Central memory CD8-positive, alpha-beta T cell (primary cell): Measurements from ENCODE around the gene STON1.

Experiments used
- ATAC-seq: fragments of 150-1000 bp; cut with Tn5 transposase; replicated peaks from 2 replicates; pipeline ENCODE4 v1.10.0; 2022; ENCODE audit warnings: mild to moderate bottlenecking, moderate FRiP score, moderate number of reproducible peaks; ENCODE audit not compliant: poor library complexity, severe bottlenecking; ENCODE audit errors: extremely low read depth
- DNase-seq, 2 donors: peaks; one replicate each; pipeline ENCODE4 v3.0.0; 2021; ENCODE audit warnings: low spot score in 2 of 2
- H3K27ac Mint-ChIP-seq: one replicate; pipeline ENCODE4 v1.8.0; 2022; ENCODE audit warnings: low read depth, mild to moderate bottlenecking, moderate library complexity, mixed read lengths
- H3K27me3 Mint-ChIP-seq: one replicate; pipeline ENCODE4 v1.8.0; 2022; ENCODE audit warnings: mixed read lengths
- H3K36me3 Mint-ChIP-seq: one replicate; pipeline ENCODE4 v1.8.0; 2022; ENCODE audit warnings: mild to moderate bottlenecking, moderate library complexity, mixed read lengths; ENCODE audit not compliant: insufficient read depth
- H3K4me1 Mint-ChIP-seq: one replicate; pipeline ENCODE4 v1.8.0; 2022; ENCODE audit warnings: mixed read lengths
- H3K4me3 Mint-ChIP-seq: one replicate; pipeline ENCODE4 v1.8.0; 2022; ENCODE audit warnings: mild to moderate bottlenecking, moderate library complexity, mixed read lengths
- H3K9me3 Mint-ChIP-seq: one replicate; pipeline ENCODE4 v1.8.0; 2022; ENCODE audit warnings: mixed read lengths

Gene STON1

GRCh38 chr2:48562281-48562680 lies 32.3 kb downstream of the STON1 start:
- Mint-ChIP-seq H3K27me3 (peaks cover 7% of the 10 kb centered on the region), H3K9me3 (no peaks in the 10 kb centered on the region), H3K27ac (no peak overlapping the region), H3K4me3 (no peak overlapping the region), H3K4me1 (no peaks in the 10 kb centered on the region), H3K36me3 (no peaks in the 10 kb centered on the region)
- DNase-seq = no peak
- ATAC-seq = no peak

- no peaks in the 10 kb centered on the region for H3K36me3 Mint-ChIP-seq
- H3K4me3 Mint-ChIP-seq = no peak overlapping the region
- H3K27ac Mint-ChIP-seq = no peak overlapping the region
- H3K27me3 Mint-ChIP-seq = peaks cover 13% of the 10 kb centered on the region
- no peak for DNase-seq
- H3K9me3 Mint-ChIP-seq = no peaks in the 10 kb centered on the region
- no peaks in the 10 kb centered on the region for H3K4me1 Mint-ChIP-seq
- no peak for ATAC-seq
Measured at GRCh38 chr2:48566592-48567310, 36.8 kb downstream of the STON1 start.

- Mint-ChIP-seq H3K36me3 (no peaks in the 10 kb centered on the region), H3K4me1 (no peaks in the 10 kb centered on the region), H3K27ac (no peak overlapping the region), H3K27me3 (peaks cover 13% of the 10 kb centered on the region), H3K9me3 (no peaks in the 10 kb centered on the region), H3K4me3 (no peak overlapping the region)
- ATAC-seq = no peak
- DNase-seq = no peak
Measured at GRCh38 chr2:48567671-48568070, 37.7 kb downstream of the STON1 start.

GRCh38 chr2:48568547-48568946 lies 38.6 kb downstream of the STON1 start:
- ATAC-seq (no peak), DNase-seq (no peak)
- Mint-ChIP-seq H3K27ac (no peak overlapping the region), H3K36me3 (no peaks in the 10 kb centered on the region), H3K4me3 (no peak overlapping the region), H3K9me3 (no peaks in the 10 kb centered on the region), H3K27me3 (peaks cover 13% of the 10 kb centered on the region), H3K4me1 (no peaks in the 10 kb centered on the region)

- Mint-ChIP-seq H3K4me3 (no peak overlapping the region), H3K9me3 (no peaks in the 10 kb centered on the region), H3K36me3 (no peaks in the 10 kb centered on the region), H3K27me3 (peaks cover 13% of the 10 kb centered on the region), H3K4me1 (no peaks in the 10 kb centered on the region), H3K27ac (no peak overlapping the region)
- DNase-seq (no peak), ATAC-seq (no peak)
Measured at GRCh38 chr2:48569433-48569832, 39.5 kb downstream of the STON1 start.

GRCh38 chr2:48572816-48573215 lies 42.9 kb downstream of the STON1 start:
- Mint-ChIP-seq H3K27me3 (peaks cover 7% of the 10 kb centered on the region), H3K9me3 (no peaks in the 10 kb centered on the region), H3K27ac (no peak overlapping the region), H3K36me3 (no peaks in the 10 kb centered on the region), H3K4me3 (no peak overlapping the region), H3K4me1 (no peaks in the 10 kb centered on the region)
- DNase-seq (no peak), ATAC-seq (no peak)

GRCh38 chr2:48574353-48575287 lies 44.7 kb downstream of the STON1 start:
- no peak overlapping the region for H3K4me3 Mint-ChIP-seq
- no peaks in the 10 kb centered on the region for H3K4me1 Mint-ChIP-seq
- DNase-seq (no peak), ATAC-seq (no peak)
- H3K9me3 Mint-ChIP-seq = no peaks in the 10 kb centered on the region
- H3K27me3 Mint-ChIP-seq = no peaks in the 10 kb centered on the region
- no peaks in the 10 kb centered on the region for H3K36me3 Mint-ChIP-seq
- H3K27ac Mint-ChIP-seq = no peak overlapping the region

- H3K27ac Mint-ChIP-seq = no peak overlapping the region
- no peaks in the 10 kb centered on the region for H3K9me3 Mint-ChIP-seq
- H3K36me3 Mint-ChIP-seq = peaks cover 2% of the 10 kb centered on the region
- H3K4me3 Mint-ChIP-seq = no peak overlapping the region
- H3K27me3 Mint-ChIP-seq = no peaks in the 10 kb centered on the region
- DNase-seq (no peak), ATAC-seq (no peak)
- no peaks in the 10 kb centered on the region for H3K4me1 Mint-ChIP-seq
Measured at GRCh38 chr2:48578313-48578712, 48.4 kb downstream of the STON1 start.

GRCh38 chr2:48583961-48584360 lies 54.0 kb downstream of the STON1 start:
- Mint-ChIP-seq H3K4me1 (no peaks in the 10 kb centered on the region), H3K27me3 (no peaks in the 10 kb centered on the region), H3K36me3 (peaks cover 4% of the 10 kb centered on the region), H3K4me3 (no peak overlapping the region), H3K9me3 (no peaks in the 10 kb centered on the region), H3K27ac (no peak overlapping the region)
- no peak for ATAC-seq
- DNase-seq = no peak

GRCh38 chr2:48584551-48584950 lies 54.6 kb downstream of the STON1 start:
- no peak overlapping the region for H3K27ac Mint-ChIP-seq
- no peak overlapping the region for H3K4me3 Mint-ChIP-seq
- no peaks in the 10 kb centered on the region for H3K4me1 Mint-ChIP-seq
- no peaks in the 10 kb centered on the region for H3K9me3 Mint-ChIP-seq
- no peak for DNase-seq
- H3K27me3 Mint-ChIP-seq = no peaks in the 10 kb centered on the region
- no peak for ATAC-seq
- H3K36me3 Mint-ChIP-seq = peaks cover 4% of the 10 kb centered on the region

GRCh38 chr2:48586433-48586832 lies 56.5 kb downstream of the STON1 start:
- H3K4me1 Mint-ChIP-seq = no peaks in the 10 kb centered on the region
- ATAC-seq (no peak), DNase-seq (no peak)

GRCh38 chr2:48587560-48587959 lies 57.6 kb downstream of the STON1 start:
- DNase-seq = no peak
- no peaks in the 10 kb centered on the region for H3K4me1 Mint-ChIP-seq
- no peak overlapping the region for H3K4me3 Mint-ChIP-seq
- no peaks in the 10 kb centered on the region for H3K27me3 Mint-ChIP-seq
- H3K36me3 Mint-ChIP-seq = peaks cover 1% of the 10 kb centered on the region
- H3K9me3 Mint-ChIP-seq = no peaks in the 10 kb centered on the region
- H3K27ac Mint-ChIP-seq = no peak overlapping the region
- ATAC-seq = no peak

More at GRCh38 chr2:48586433-48586832, 56.5 kb downstream of the STON1 start:
- Mint-ChIP-seq H3K36me3 (peaks cover 1% of the 10 kb centered on the region), H3K27me3 (no peaks in the 10 kb centered on the region), H3K9me3 (no peaks in the 10 kb centered on the region), H3K27ac (no peak overlapping the region), H3K4me3 (no peak overlapping the region)

GRCh38 chr2:48587961-48588360 lies 58.0 kb downstream of the STON1 start:
- peaks cover 1% of the 10 kb centered on the region for H3K36me3 Mint-ChIP-seq
- no peak overlapping the region for H3K27ac Mint-ChIP-seq
- ATAC-seq (no peak), DNase-seq (no peak)
- H3K9me3 Mint-ChIP-seq = no peaks in the 10 kb centered on the region
- H3K27me3 Mint-ChIP-seq = no peaks in the 10 kb centered on the region
- H3K4me3 Mint-ChIP-seq = no peak overlapping the region
- H3K4me1 Mint-ChIP-seq = no peaks in the 10 kb centered on the region
